KOPT-K1 (cell line): Measurements from ENCODE around the gene CYP4X1.
"Not testable (repeated sequence)": the region's sequence is repeated elsewhere in the genome, so short reads cannot be mapped to it uniquely, and the experiment has no call there.

Experiments
- H3K27ac ChIP-seq: fragments of 200-600 bp; sonication (generic); 2 replicates; pipeline ENCODE4 v1.5.1; 2016; ENCODE audit warnings: antibody characterized with exemption, mild to moderate bottlenecking, low read depth, low read length; ENCODE audit not compliant: poor library complexity, severe bottlenecking
- H3K36me3 ChIP-seq: fragments of 200-600 bp; sonication (generic); 2 replicates; pipeline ENCODE4 v1.5.1; 2017; ENCODE audit warnings: antibody characterized with exemption, mild to moderate bottlenecking, low read length, moderate library complexity; ENCODE audit not compliant: insufficient read depth
- H3K9me3 ChIP-seq: fragments of 200-600 bp; sonication (generic); 2 replicates; pipeline ENCODE4 v1.5.1; 2017; ENCODE audit warnings: antibody characterized with exemption, low read length, mild to moderate bottlenecking; ENCODE audit not compliant: insufficient read depth, poor library complexity, severe bottlenecking

Gene CYP4X1

DNA sequence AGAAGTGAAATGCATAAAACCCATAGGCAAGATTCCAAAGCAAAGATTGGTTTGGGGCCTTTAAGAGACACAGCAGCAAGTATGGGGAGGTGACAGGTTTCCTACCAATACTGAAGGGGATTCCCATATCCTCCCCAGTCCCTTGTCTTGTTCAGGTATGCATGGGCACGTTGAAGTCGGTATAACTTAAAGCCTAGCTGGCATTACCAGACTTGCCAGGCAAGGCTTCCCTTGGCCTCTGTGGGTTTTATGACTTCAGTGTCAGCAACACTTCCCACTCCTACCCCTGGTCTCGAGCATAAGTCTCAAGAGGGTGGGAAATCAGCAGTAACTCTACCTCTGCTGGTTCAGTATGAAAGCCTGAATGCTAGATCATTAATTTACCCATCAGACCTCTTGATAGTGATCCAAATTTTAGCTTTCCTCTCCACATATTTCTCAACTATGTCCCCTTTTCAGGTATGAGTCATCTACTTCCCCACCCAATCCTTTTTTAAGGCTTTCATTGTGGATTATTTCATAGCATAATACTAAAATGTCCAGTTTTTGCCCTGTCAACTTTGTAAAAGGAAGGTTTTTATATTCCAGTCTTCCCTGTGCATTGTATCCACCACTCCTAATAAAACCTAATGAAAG, 6.8 kb downstream of the CYP4X1 start:
- Histone ChIP-seq H3K27ac (no peak overlapping the region), H3K9me3 (no peaks in the 10 kb centered on the region), H3K36me3 (no peaks in the 10 kb centered on the region)

DNA sequence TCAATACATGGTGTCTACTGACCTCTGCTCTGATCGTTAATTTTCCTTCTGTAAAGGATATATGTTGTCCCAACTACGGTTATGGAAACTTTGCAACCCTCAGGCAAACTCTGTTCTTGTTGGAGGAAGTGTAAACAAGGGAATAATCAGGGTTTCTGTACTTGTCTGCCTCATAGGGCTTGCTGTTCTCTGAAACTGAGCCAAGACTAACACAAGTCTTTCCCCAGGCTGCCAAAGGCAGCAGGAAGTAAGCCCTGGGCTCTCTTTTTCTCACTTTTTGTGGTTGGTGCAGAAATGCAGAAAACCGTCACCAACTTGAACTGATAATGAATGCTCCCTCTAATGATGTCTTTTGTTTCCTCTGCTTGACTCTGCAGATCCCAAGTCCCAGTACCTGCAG, 7.6 kb downstream of the CYP4X1 start:
- no peak overlapping the region for H3K27ac ChIP-seq
- no peaks in the 10 kb centered on the region for H3K36me3 ChIP-seq
- H3K9me3 ChIP-seq: no peaks in the 10 kb centered on the region

DNA sequence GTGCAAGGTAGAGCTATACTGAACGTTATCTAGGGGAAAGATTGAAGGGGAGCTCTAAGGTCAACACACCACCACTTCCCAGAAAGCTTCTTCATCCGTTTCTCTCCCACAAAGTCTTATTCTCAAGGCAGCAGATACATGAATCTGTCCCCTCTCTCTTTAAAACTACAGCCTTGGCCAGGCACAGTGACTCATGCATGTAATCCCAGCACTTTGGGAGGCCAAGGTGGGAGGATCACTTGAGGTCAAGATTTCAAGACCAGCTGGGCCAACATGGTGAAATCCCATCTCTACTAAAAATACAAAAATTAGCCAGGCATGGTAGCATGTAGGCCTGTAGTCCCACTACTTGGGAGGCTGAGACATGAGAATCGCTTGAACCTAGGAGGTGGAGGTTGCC, 8.1 kb downstream of the CYP4X1 start:
- Histone ChIP-seq H3K9me3 (no peaks in the 10 kb centered on the region), H3K36me3 (no peaks in the 10 kb centered on the region), H3K27ac (no peak overlapping the region)

DNA sequence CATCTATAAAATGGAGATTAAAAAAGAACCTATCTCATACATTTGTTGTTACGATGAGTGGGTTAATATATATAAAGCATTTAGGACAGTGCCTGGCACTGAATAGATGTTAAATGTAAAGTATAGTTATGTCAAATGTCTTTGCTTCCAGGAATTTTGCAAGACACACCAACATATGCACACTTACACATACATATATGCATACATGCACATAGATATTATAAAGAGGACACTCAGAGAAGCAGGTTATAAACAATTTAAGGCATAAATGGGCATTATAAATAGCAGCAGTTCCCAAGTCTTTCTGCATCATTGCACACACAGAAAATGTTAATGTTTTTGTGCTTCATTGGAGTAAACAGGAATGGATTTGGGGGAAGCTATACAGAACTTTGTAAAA, 13.3 kb downstream of the CYP4X1 start:
- Histone ChIP-seq H3K9me3 (no peaks in the 10 kb centered on the region), H3K36me3 (no peaks in the 10 kb centered on the region), H3K27ac (no peak overlapping the region)

DNA sequence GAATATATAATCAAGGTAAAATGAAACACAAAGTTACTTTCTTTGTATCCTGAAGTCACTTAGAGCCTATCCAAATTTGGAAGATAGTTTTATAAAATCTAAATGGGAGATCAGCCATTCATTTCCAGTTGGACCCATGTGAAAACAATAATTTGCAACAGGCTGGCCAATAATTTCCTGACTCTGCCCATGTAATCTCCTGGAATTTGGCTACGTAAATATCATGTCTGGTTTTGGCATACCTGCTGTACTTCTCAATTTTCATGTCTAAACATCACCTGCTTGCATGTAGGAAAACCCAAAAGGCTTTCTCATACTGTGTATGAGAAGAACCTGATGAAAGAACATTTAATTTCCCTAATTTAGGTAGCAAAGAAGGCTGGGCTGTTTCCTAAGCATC, 35.9 kb downstream of the CYP4X1 start:
- Histone ChIP-seq H3K9me3 (no peaks in the 10 kb centered on the region), H3K27ac (no peak overlapping the region)

DNA sequence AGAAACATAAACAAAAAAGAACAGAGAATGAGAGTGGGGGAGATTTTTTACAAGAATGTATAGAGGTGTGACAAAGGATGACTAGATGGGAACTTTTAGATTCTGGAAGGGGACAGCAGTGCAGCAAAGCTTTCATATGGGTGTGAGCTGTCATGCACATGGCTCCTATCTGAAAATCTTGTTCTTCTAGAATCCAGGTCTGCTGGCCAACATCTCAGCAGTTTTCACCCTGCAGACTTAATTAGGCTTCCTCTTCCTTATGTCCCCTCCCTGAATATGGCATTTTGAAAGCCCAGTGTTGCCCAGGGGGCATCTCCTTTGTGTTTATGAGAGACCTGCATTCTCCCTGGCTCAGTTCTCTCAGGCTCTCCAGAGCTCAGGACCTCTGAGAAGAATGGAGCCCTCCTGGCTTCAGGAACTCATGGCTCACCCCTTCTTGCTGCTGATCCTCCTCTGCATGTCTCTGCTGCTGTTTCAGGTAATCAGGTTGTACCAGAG, 43.7 kb downstream of the CYP4X1 start, which contains the start of gene CYP4Z1:
CYP4Z1 (plus strand) TSS at position 135 of the 498 bp plus-strand sequence; CDS start at position 395, 260 bp downstream.
- no peaks in the 10 kb centered on the region for H3K36me3 ChIP-seq
- no peak within 1 kb of the TSS for H3K27ac ChIP-seq
- H3K9me3 ChIP-seq: no peaks in the 10 kb centered on the region

More for the DNA sequence above, 35.9 kb downstream of the CYP4X1 start:
- no peaks in the 10 kb centered on the region for H3K36me3 ChIP-seq

DNA sequence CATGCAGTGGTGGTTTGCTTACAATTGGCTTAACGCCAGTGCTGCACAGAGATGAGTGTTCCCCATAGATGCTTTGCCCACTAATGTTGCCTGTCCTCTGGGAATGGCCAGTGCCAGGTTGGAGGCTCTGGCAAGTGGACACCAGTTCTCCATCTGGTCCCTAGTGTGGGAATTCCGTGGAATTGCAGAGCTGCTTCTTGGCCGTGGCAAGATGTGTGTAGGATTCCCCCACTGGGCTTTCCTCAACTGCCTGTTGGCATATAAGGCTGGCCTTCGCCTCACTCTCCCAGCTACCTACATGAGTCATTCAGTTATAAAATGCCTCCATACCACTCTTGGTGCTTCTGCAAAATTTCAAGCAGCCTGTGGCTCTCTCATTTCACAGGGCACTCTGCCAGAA, 45.6 kb downstream of the CYP4X1 start:
- not testable (repeated sequence) for H3K9me3 ChIP-seq, H3K27ac ChIP-seq, H3K36me3 ChIP-seq

DNA sequence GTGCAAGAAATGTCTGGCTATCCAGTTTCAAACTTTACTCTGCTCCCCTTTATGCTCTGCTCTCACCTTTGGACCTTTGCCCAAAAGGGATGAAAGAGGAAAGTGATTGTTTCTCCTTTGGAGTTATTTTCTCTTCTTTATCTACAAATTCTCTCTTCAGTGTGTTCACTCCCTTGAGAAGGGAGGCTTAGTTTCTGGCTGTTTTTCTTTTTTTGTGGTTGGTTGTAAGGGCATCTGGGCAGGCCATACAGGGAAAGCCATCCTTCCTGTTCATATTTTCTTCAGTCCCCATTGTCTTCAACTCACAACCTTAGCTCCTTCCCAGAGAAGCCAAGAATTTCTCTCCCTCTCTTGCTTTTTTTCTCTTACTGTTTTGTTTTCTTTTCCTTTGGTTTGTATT, 46.0 kb downstream of the CYP4X1 start:
- H3K9me3 ChIP-seq, H3K27ac ChIP-seq, H3K36me3 ChIP-seq: not testable (repeated sequence)

DNA sequence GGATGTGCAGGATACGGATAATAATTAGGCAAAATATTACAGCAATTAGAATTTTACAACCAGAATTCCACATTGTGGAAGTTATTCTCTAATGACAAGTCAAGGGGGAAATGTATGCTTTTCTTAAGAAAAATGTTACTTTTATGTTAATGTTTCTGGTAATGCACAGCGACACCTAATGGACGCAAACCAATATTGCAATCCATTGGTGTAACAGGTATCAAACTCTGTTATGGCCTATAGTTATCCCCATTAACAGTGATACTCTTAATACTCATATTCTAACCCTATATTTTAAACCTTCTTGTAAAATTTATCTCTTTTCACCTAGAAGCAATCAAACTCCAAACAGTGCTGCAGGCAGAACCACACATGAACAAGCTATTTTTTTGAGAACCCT, 65.9 kb downstream of the CYP4X1 start:
- not testable (repeated sequence) for H3K9me3 ChIP-seq, H3K27ac ChIP-seq, H3K36me3 ChIP-seq

DNA sequence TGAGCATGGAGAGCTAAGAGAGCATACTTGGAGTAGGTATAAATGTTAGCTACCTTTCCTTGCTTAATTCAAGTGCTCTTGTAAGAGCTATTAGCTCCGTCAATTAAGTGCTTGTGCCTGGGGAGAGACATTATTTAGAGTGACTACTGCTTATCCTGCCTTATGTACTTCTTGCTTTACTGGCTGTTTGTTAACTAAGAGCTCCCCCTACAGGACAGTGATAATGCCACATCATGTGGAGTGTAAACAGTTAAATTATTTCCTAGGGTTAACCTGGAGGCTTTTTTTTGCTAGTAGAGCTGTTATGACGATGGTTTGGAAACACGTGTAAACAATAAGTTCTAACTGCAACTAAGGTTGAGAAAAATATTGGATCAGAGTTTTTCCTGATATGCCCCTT, 68.0 kb downstream of the CYP4X1 start:
- not testable (repeated sequence) for H3K9me3 ChIP-seq, H3K27ac ChIP-seq, H3K36me3 ChIP-seq
